Measurements from ENCODE around the gene CPNE5. TPM values are rescaled to one million over a fixed set of nuclear protein-coding genes. Genes with fewer than 3 reads are reported as not detected.

The CPNE5 gene
- polyA plus RNA-seq, 2 of the 4 experiments (the other 2 are of a cell fraction): 0.03 to 0.13 TPM

- Histone ChIP-seq H3K9me3 (no peaks in the 10 kb centered on the region), H3K27ac (no peak overlapping the region), H3K4me1 (no peaks in the 10 kb centered on the region), H3K4me2 (no peak overlapping the region), H3K4me3 (no peak overlapping the region)
- ChIA-PET CTCF (interaction anchor here (0.6 to 4.6 kb wide), 9 partner anchors 9 to 177 kb away, joined by 3 to 22 read pairs (median 3); no protein-coding TSS in a partner anchor), POLR2A (no interaction called here)
- no peak for DNase-seq (ENCODE audit: low read depth in 1 of 2, low spot score in 1 of 2)
- WGBS (ENCODE audit: missing lambda C conversion rate): 60% methylated on average over 8 of the region's 10 CpGs
- no peak for FAIRE-seq
- no peak for TF ChIP-seq NFE2L2 (conservative IDR thresholded peaks at IDR 0.05; ENCODE audit: low read length)
- TF ChIP-seq, protein P1, sequence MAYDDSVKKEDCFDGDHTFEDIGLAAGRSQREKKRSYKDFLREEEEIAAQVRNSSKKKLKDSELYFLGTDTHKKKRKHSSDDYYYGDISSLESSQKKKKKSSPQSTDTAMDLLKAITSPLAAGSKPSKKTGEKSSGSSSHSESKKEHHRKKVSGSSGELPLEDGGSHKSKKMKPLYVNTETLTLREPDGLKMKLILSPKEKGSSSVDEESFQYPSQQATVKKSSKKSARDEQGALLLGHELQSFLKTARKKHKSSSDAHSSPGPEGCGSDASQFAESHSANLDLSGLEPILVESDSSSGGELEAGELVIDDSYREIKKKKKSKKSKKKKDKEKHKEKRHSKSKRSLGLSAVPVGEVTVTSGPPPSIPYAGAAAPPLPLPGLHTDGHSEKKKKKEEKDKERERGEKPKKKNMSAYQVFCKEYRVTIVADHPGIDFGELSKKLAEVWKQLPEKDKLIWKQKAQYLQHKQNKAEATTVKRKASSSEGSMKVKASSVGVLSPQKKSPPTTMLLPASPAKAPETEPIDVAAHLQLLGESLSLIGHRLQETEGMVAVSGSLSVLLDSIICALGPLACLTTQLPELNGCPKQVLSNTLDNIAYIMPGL (CRISPR knock-in tag; IDR thresholded peaks at IDR 0.05; ENCODE audit: borderline replicate concordance): no peak
- TF ChIP-seq KDM1A (IDR thresholded peaks at IDR 0.05; ENCODE audit: low read depth): no peak
- no peak for TF ChIP-seq JUN (IDR thresholded peaks at IDR 0.05)
- TF ChIP-seq, protein P2, sequence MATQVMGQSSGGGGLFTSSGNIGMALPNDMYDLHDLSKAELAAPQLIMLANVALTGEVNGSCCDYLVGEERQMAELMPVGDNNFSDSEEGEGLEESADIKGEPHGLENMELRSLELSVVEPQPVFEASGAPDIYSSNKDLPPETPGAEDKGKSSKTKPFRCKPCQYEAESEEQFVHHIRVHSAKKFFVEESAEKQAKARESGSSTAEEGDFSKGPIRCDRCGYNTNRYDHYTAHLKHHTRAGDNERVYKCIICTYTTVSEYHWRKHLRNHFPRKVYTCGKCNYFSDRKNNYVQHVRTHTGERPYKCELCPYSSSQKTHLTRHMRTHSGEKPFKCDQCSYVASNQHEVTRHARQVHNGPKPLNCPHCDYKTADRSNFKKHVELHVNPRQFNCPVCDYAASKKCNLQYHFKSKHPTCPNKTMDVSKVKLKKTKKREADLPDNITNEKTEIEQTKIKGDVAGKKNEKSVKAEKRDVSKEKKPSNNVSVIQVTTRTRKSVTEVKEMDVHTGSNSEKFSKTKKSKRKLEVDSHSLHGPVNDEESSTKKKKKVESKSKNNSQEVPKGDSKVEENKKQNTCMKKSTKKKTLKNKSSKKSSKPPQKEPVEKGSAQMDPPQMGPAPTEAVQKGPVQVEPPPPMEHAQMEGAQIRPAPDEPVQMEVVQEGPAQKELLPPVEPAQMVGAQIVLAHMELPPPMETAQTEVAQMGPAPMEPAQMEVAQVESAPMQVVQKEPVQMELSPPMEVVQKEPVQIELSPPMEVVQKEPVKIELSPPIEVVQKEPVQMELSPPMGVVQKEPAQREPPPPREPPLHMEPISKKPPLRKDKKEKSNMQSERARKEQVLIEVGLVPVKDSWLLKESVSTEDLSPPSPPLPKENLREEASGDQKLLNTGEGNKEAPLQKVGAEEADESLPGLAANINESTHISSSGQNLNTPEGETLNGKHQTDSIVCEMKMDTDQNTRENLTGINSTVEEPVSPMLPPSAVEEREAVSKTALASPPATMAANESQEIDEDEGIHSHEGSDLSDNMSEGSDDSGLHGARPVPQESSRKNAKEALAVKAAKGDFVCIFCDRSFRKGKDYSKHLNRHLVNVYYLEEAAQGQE (IDR thresholded peaks at IDR 0.05): no peak
- no peak for TF ChIP-seq FOXS1 (CRISPR knock-in tag; IDR thresholded peaks at IDR 0.05)
- TF ChIP-seq, protein P3, sequence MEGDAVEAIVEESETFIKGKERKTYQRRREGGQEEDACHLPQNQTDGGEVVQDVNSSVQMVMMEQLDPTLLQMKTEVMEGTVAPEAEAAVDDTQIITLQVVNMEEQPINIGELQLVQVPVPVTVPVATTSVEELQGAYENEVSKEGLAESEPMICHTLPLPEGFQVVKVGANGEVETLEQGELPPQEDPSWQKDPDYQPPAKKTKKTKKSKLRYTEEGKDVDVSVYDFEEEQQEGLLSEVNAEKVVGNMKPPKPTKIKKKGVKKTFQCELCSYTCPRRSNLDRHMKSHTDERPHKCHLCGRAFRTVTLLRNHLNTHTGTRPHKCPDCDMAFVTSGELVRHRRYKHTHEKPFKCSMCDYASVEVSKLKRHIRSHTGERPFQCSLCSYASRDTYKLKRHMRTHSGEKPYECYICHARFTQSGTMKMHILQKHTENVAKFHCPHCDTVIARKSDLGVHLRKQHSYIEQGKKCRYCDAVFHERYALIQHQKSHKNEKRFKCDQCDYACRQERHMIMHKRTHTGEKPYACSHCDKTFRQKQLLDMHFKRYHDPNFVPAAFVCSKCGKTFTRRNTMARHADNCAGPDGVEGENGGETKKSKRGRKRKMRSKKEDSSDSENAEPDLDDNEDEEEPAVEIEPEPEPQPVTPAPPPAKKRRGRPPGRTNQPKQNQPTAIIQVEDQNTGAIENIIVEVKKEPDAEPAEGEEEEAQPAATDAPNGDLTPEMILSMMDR (IDR thresholded peaks at IDR 0.05): no peak
- no peak for TF ChIP-seq ESRRA (IDR thresholded peaks at IDR 0.05; ENCODE audit: borderline replicate concordance, low read length)
- no peak for TF ChIP-seq EHF (CRISPR knock-in tag; IDR thresholded peaks at IDR 0.05)
- TF ChIP-seq RCOR1 (IDR thresholded peaks at IDR 0.05; ENCODE audit: low read depth, low read length): no peak
- TF ChIP-seq ZFP36 (IDR thresholded peaks at IDR 0.05; ENCODE audit: borderline replicate concordance, partially characterized antibody): no peak
- TF ChIP-seq SREBF2 (IDR thresholded peaks at IDR 0.05): no peak
- no peak for TF ChIP-seq EHMT2 (IDR thresholded peaks at IDR 0.05; ENCODE audit: low read depth)
- no peak for TF ChIP-seq MAFK (IDR thresholded peaks at IDR 0.05; ENCODE audit: partially characterized antibody)
- TF ChIP-seq GATA3 (IDR thresholded peaks at IDR 0.05; ENCODE audit: borderline replicate concordance): no peak
- no peak for TF ChIP-seq JUNB (IDR thresholded peaks at IDR 0.05)
- no peak for TF ChIP-seq RARB (CRISPR knock-in tag; IDR thresholded peaks at IDR 0.05)
- no peak for TF ChIP-seq RNF2 (IDR thresholded peaks at IDR 0.05; ENCODE audit: borderline replicate concordance, low read depth)
- no peak for ATAC-seq
Observed at GRCh38 chr6:36791521-36792135, 47.6 kb downstream of the CPNE5 start.

GRCh38 chr6:36791085-36791484 lies 48.2 kb downstream of the CPNE5 start:
- Histone ChIP-seq H3K4me2 (no peak overlapping the region), H3K4me1 (no peaks in the 10 kb centered on the region), H3K4me3 (no peak overlapping the region), H3K27ac (no peak overlapping the region), H3K9me3 (no peaks in the 10 kb centered on the region)
- TF ChIP-seq ATOH8 (CRISPR knock-in tag; IDR thresholded peaks at IDR 0.05; ENCODE audit: low read depth) (no peak), HOXB13 (CRISPR knock-in tag; IDR thresholded peaks at IDR 0.05; ENCODE audit: low read depth) (no peak), HDAC2 (IDR thresholded peaks at IDR 0.05) (no peak), ZFP36 (IDR thresholded peaks at IDR 0.05; ENCODE audit: borderline replicate concordance, partially characterized antibody) (no peak)
- ATAC-seq (no peak), DNase-seq (ENCODE audit: low read depth in 1 of 2, low spot score in 1 of 2) (no peak), FAIRE-seq (no peak)
- WGBS (ENCODE audit: missing lambda C conversion rate): 59% methylated on average over 2 of the region's 2 CpGs
- CTCF ChIA-PET: interaction anchor here (0.7 to 4.6 kb wide), 7 partner anchors 9 to 176 kb away, joined by 3 to 22 read pairs (median 3); no protein-coding TSS in a partner anchor
- POLR2A ChIA-PET: no interaction called here
